GM23338 (cell line): ENCODE measurements around the gene RCSD1.

Experiments used
- CREB1 ChIP-seq: fragments of 250-450 bp; sonication (Bioruptor Pico); IDR thresholded peaks from 2 replicates; pipeline ENCODE4 v1.5.0; 2020; ENCODE audit warnings: low read depth, mild to moderate bottlenecking, moderate library complexity
- EZH2 ChIP-seq: fragments of 200-600 bp; sonication (generic); IDR thresholded peaks from one replicate; pipeline ENCODE4 v1.8.0; 2017; ENCODE audit warnings: antibody characterized with exemption, mild to moderate bottlenecking, low read depth; ENCODE audit not compliant: unreplicated experiment
- EZH2phosphoT487 ChIP-seq: fragments of 200-600 bp; sonication (generic); IDR thresholded peaks from one replicate; pipeline ENCODE4 v1.8.1; 2018; ENCODE audit warnings: antibody characterized with exemption; ENCODE audit not compliant: unreplicated experiment
- JUNB ChIP-seq: IDR thresholded peaks from one replicate; pipeline ENCODE4 v1.6.1; 2016; ENCODE audit warnings: antibody characterized with exemption; ENCODE audit not compliant: unreplicated experiment
- POLR2AphosphoS5 ChIP-seq: IDR thresholded peaks from 2 replicates; pipeline ENCODE4 v1.6.1; 2016; ENCODE audit warnings: antibody characterized with exemption, low read depth
- TF ChIP-seq, protein P1 (sequence below), 2 experiments: fragments of 200-600 bp in 1 of 2; sonication (generic) in 1 of 2; conservative IDR thresholded peaks; 2 replicates each; pipeline versions ENCODE4 v1.5.1 to v1.6.1; 2016 to 2017; ENCODE audit warnings: antibody characterized with exemption in 2 of 2, low read depth in 2 of 2, mild to moderate bottlenecking in 2 of 2, moderate library complexity in 1 of 2

DNA sequence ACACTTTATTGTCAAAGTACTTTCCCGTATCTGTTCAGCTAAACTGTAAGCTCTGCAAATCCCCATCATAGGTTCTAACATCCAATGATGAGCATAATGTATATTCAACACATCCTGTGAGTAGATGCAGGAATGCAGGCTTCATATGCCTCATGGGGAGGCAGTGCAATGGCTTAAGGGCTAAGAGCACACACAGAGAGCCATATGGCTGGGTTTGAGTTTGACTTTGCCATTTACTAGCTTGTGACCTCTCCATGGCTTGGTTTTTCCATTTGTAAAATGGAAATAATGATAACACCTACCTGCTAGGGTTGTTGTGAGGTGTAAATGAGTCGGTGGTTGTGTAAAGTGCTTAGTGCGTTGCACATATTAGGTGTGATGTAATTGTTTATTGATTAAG is 13.4 kb downstream of the RCSD1 start:
- TF ChIP-seq, protein P1, sequence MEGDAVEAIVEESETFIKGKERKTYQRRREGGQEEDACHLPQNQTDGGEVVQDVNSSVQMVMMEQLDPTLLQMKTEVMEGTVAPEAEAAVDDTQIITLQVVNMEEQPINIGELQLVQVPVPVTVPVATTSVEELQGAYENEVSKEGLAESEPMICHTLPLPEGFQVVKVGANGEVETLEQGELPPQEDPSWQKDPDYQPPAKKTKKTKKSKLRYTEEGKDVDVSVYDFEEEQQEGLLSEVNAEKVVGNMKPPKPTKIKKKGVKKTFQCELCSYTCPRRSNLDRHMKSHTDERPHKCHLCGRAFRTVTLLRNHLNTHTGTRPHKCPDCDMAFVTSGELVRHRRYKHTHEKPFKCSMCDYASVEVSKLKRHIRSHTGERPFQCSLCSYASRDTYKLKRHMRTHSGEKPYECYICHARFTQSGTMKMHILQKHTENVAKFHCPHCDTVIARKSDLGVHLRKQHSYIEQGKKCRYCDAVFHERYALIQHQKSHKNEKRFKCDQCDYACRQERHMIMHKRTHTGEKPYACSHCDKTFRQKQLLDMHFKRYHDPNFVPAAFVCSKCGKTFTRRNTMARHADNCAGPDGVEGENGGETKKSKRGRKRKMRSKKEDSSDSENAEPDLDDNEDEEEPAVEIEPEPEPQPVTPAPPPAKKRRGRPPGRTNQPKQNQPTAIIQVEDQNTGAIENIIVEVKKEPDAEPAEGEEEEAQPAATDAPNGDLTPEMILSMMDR (conservative IDR thresholded peaks at IDR 0.05; ENCODE audit: low read depth in 2 of 2): no peak
- TF ChIP-seq EZH2: no peak
- TF ChIP-seq POLR2AphosphoS5: no peak
- no peak for TF ChIP-seq EZH2phosphoT487
- no peak for TF ChIP-seq JUNB
- no peak for TF ChIP-seq CREB1 (CRISPR knock-in tag)
